MCF 10A (cell line): Measurements from ENCODE around the gene IDH3G. TPM values are rescaled to one million over a fixed set of nuclear protein-coding genes. Genes with fewer than 3 reads are reported as not detected.

ENCODE experiments used
- BruUV-seq: library from RNA; stranded (reverse); fragments of 400-500 nt; replicated peaks from 2 replicates; lab custom pipeline; 2021; lab: Mats Ljungman, UMichigan
- CTCF ChIA-PET: fragments of 300-600 bp; sonication (Branson Sonifier 250); formaldehyde crosslinking; extraction: SDS; loops from one replicate; lab custom pipeline; 2021; ENCODE audit warnings: antibody characterized with exemption, inconsistent platforms; lab: Yijun Ruan, JAX
- POLR2A ChIA-PET: fragments of 300-600, 350-650 bp; sonication (Branson Sonifier 250); formaldehyde crosslinking; extraction: SDS; loops from one replicate; lab custom pipeline; 2020; ENCODE audit warnings: antibody characterized with exemption, inconsistent platforms; lab: Yijun Ruan, JAX
- DNase-seq: peaks from one replicate; pipeline ENCODE4 v3.0.0-alpha.2; 2018; ENCODE audit not compliant: unreplicated experiment
- H3K27ac Mint-ChIP-seq: one replicate; pipeline ENCODE4 v1.8.0; 2022; ENCODE audit warnings: mild to moderate bottlenecking, low read depth, mixed read lengths; ENCODE audit not compliant: unreplicated experiment
- H3K27me3 Mint-ChIP-seq: one replicate; pipeline ENCODE4 v1.8.0; 2022; ENCODE audit warnings: mixed read lengths; ENCODE audit not compliant: insufficient read depth, unreplicated experiment
- H3K36me3 Mint-ChIP-seq: one replicate; pipeline ENCODE4 v1.8.0; 2022; ENCODE audit warnings: mild to moderate bottlenecking, moderate library complexity, mixed read lengths; ENCODE audit not compliant: insufficient read depth, unreplicated experiment
- H3K4me1 Mint-ChIP-seq: one replicate; pipeline ENCODE4 v1.8.0; 2022; ENCODE audit warnings: mixed read lengths; ENCODE audit not compliant: insufficient read depth, unreplicated experiment
- H3K4me3 Mint-ChIP-seq: one replicate; pipeline ENCODE4 v1.8.0; 2022; ENCODE audit warnings: mild to moderate bottlenecking, moderate library complexity, mixed read lengths; ENCODE audit not compliant: unreplicated experiment
- H3K9me3 Mint-ChIP-seq: one replicate; pipeline ENCODE4 v1.8.0; 2022; ENCODE audit warnings: mixed read lengths; ENCODE audit not compliant: unreplicated experiment
- intact Hi-C: fragments of 100-400 bp; cut with micrococcal nuclease; formaldehyde crosslinking; loops from 2 replicates; pipeline ENCODE4 v1.14.1; 2022
- total RNA-seq: library from RNA; stranded (reverse); gene quantifications from 2 replicates; pipeline ENCODE4 v1.2.3, GENCODE V29; 2022
- TF ChIP-seq, protein P1 (sequence below): fragments of 200-600 bp; IDR thresholded peaks from one replicate; pipeline ENCODE4 v1.8.0; 2022; ENCODE audit warnings: antibody characterized with exemption, mild to moderate bottlenecking; ENCODE audit not compliant: unreplicated experiment

The IDH3G gene
- total RNA-seq, 1 experiment from 2014 or later, result 65.4 TPM

DNA sequence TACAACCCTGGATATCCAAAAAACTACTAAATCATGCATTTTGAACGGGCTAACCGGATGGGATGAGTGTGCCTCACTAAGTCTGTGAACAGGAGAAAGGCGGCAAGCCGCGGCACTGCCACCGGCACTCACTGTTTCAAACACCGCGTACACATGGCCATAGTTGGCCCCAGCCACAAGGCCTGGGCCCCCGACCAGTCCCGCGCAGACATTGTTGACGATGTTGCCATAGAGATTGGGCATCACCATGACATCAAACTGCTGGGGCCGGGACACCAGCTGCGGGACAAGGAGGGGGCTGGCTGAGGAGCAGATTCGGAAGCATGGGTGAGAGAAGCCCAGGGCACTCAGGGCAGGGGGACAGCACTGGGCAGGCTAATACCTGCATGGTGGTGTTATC lies 7.5 kb downstream of the IDH3G start:
- intact Hi-C loops, result no loop called here
- no TSS peak for BruUV-seq
- Mint-ChIP-seq H3K4me1 (no peaks in the 10 kb centered on the region), H3K27me3 (no peaks in the 10 kb centered on the region), H3K9me3 (no peaks in the 10 kb centered on the region), H3K4me3 (no peak overlapping the region), H3K36me3 (peaks cover 10% of the 10 kb centered on the region), H3K27ac (no peak overlapping the region)
- CTCF ChIA-PET, result no interaction called here
- POLR2A ChIA-PET, result no interaction called here
- TF ChIP-seq, protein P1, sequence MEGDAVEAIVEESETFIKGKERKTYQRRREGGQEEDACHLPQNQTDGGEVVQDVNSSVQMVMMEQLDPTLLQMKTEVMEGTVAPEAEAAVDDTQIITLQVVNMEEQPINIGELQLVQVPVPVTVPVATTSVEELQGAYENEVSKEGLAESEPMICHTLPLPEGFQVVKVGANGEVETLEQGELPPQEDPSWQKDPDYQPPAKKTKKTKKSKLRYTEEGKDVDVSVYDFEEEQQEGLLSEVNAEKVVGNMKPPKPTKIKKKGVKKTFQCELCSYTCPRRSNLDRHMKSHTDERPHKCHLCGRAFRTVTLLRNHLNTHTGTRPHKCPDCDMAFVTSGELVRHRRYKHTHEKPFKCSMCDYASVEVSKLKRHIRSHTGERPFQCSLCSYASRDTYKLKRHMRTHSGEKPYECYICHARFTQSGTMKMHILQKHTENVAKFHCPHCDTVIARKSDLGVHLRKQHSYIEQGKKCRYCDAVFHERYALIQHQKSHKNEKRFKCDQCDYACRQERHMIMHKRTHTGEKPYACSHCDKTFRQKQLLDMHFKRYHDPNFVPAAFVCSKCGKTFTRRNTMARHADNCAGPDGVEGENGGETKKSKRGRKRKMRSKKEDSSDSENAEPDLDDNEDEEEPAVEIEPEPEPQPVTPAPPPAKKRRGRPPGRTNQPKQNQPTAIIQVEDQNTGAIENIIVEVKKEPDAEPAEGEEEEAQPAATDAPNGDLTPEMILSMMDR, result no peak
- no peak for DNase-seq

DNA sequence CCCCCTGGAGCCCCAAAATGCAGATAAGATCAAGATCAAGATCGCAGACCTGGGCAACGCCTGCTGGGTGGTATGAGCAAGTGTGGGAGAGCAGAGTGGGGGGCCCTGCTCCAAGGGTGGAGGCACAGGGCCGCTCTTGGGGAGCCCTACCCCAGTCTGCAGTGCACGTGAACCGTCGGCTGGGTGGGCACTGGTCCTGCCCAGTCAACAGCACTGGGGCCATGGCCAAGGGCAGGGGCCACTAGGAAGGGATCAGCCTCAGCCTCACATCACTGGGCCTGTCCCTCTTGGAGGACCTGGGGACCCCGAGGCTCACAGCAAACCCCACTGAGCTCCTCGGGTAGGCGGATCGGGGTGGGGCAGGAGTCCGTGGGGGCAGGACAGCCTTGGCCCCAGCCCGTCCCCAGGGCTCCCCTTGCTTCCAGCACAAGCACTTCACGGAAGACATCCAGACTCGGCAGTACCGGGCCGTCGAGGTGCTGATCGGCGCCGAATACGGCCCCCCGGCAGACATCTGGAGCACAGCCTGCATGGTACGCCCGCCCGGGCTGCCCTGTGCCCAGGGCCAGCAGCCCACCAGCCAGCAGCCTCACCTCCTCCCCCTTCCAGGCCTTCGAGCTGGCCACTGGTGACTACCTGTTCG lies 9.7 kb downstream of the IDH3G start:
- no peaks in the 10 kb centered on the region for H3K27me3 Mint-ChIP-seq
- TF ChIP-seq, protein P1, result no peak
- intact Hi-C loops, result no loop called here
- H3K4me3 Mint-ChIP-seq, result no peak overlapping the region
- CTCF ChIA-PET, result interaction anchor here (1.0 kb wide), 1 partner anchor 30 kb away, joined by 3 read pairs; no protein-coding TSS in a partner anchor
- peaks cover 17% of the 10 kb centered on the region for H3K36me3 Mint-ChIP-seq
- BruUV-seq, result no TSS peak
- H3K27ac Mint-ChIP-seq, result no peak overlapping the region
- DNase-seq, result no peak
- no peaks in the 10 kb centered on the region for H3K4me1 Mint-ChIP-seq
- POLR2A ChIA-PET, result no interaction called here
- no peaks in the 10 kb centered on the region for H3K9me3 Mint-ChIP-seq

DNA sequence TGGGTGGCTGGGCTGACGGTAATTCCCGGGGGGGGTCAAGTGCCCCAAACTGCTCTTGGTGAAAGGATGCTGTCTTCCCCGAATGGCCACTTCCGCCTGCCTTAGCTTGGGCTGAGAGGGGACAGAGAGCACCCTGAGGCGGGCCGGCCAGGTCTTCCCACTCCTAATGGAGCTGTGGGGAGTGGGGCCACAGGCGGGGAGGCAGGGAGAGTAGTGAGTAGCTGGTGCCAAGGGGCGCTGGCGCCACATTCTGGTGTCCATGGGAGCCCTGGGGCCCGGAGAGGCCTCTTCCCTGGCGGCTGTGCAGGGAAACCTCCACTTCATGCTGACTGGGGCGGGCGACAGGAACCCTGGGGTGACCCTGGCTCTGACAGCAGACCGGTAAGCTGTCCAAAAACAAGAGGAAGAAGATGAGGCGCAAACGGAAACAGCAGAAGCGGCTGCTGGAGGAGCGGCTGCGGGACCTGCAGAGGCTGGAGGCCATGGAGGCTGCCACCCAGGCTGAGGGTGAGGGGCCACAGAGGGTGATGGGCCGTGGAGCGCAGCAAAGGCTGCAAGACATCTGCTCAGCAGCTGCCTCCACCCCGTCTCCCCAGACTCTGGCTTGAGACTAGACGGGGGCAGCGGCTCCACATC lies 10.7 kb downstream of the IDH3G start:
- Mint-ChIP-seq H3K27ac (no peak overlapping the region), H3K36me3 (peaks cover 20% of the 10 kb centered on the region), H3K9me3 (no peaks in the 10 kb centered on the region), H3K4me1 (no peaks in the 10 kb centered on the region), H3K4me3 (no peak overlapping the region), H3K27me3 (no peaks in the 10 kb centered on the region)
- no TSS peak for BruUV-seq
- TF ChIP-seq, protein P1, result no peak
- DNase-seq, result no peak
- intact Hi-C loops, result no loop called here
- ChIA-PET POLR2A (no interaction called here), CTCF (no interaction called here)

DNA sequence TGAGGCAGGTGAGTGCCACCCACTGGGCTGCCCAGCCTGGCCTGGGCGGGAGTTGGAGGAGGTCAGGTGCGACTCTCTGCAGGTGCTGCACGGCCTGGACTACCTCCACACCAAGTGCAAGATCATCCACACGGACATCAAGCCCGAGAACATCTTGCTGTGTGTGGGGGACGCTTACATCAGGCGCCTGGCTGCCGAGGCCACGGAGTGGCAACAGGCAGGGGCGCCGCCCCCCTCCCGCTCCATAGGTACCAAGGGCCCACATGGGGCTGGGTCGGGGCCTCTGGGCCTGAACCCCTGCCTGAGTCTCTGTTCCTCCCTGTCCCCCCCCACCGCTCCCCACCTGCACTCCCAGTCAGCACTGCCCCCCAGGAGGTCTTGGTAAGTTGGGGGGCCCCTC lies 11.3 kb downstream of the IDH3G start:
- intact Hi-C loops, result no loop called here
- Mint-ChIP-seq H3K4me1 (no peaks in the 10 kb centered on the region), H3K27me3 (no peaks in the 10 kb centered on the region), H3K36me3 (peaks cover 20% of the 10 kb centered on the region), H3K4me3 (no peak overlapping the region), H3K27ac (no peak overlapping the region), H3K9me3 (no peaks in the 10 kb centered on the region)
- no TSS peak for BruUV-seq
- TF ChIP-seq, protein P1, result no peak
- CTCF ChIA-PET, result no interaction called here
- POLR2A ChIA-PET, result no interaction called here
- DNase-seq, result no peak
